Glutamatergic neuron (in vitro differentiated cells): Measurements from ENCODE around the gene LIN54. TPM values are rescaled to one million over a fixed set of nuclear protein-coding genes. Genes with fewer than 3 reads are reported as not detected.

Experiments
- DNase-seq: peaks from one replicate; pipeline ENCODE4 v3.0.0; 2022
- H3K27ac Mint-ChIP-seq: one replicate; pipeline ENCODE4 v1.8.0; 2020; ENCODE audit warnings: mild to moderate bottlenecking, mixed read lengths, inconsistent platforms; ENCODE audit not compliant: unreplicated experiment
- H3K27me3 Mint-ChIP-seq: one replicate; pipeline ENCODE4 v1.8.0; 2020; ENCODE audit warnings: mild to moderate bottlenecking, moderate library complexity, mixed read lengths, inconsistent platforms; ENCODE audit not compliant: unreplicated experiment
- H3K36me3 Mint-ChIP-seq: one replicate; pipeline ENCODE4 v1.8.0; 2020; ENCODE audit warnings: mild to moderate bottlenecking, mixed read lengths, inconsistent platforms; ENCODE audit not compliant: unreplicated experiment
- H3K4me1 Mint-ChIP-seq: one replicate; pipeline ENCODE4 v1.8.0; 2020; ENCODE audit warnings: mild to moderate bottlenecking, low read depth, mixed read lengths, inconsistent platforms; ENCODE audit not compliant: unreplicated experiment
- H3K4me3 Mint-ChIP-seq: one replicate; pipeline ENCODE4 v1.8.0; 2020; ENCODE audit warnings: mild to moderate bottlenecking, mixed read lengths, inconsistent platforms; ENCODE audit not compliant: unreplicated experiment
- H3K9me3 Mint-ChIP-seq: one replicate; pipeline ENCODE4 v1.8.0; 2020; ENCODE audit warnings: mild to moderate bottlenecking, moderate library complexity, mixed read lengths, inconsistent platforms; ENCODE audit not compliant: unreplicated experiment
- CTCF ChIP-seq: fragments of 200-600 bp; sonication (generic); IDR thresholded peaks from one replicate; pipeline ENCODE4 v1.5.0; 2021; ENCODE audit not compliant: partially characterized antibody, unreplicated experiment
- total RNA-seq: library from RNA; stranded (reverse); fragmentation: NEBNext Ultra II Directional; extraction: Animal tissue kit (Norgen Biotek cat#: 25700); gene quantifications from one replicate; pipeline ENCODE4 v1.2.1, GENCODE V29; 2021; ENCODE audit not compliant: unreplicated experiment

Gene LIN54
- total RNA-seq, 1 donor from 2014 or later: 10.9 TPM

DNA sequence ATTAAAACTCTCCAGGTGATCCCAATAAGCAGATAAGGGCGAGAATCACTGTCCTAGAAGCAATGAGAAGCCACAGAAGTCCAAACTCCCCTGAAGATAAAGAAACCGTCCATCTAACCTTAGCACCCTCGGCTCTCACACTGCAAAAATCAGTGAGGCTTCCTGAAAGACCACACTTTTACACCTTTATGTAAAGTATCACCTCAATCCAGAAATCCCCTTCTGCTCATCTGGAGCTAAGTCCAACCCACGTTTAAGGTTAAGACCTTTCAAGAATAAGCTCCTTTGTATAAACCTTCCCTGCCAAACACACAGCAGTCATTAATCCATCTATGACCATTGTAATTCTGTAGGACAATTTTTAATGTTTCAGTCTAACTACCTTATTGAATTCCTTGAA is 41.7 kb downstream of the LIN54 start:
- H3K27me3 Mint-ChIP-seq: no peaks in the 10 kb centered on the region
- DNase-seq: no peak
- no peak overlapping the region for H3K27ac Mint-ChIP-seq
- no peaks in the 10 kb centered on the region for H3K9me3 Mint-ChIP-seq
- no peak overlapping the region for H3K4me3 Mint-ChIP-seq
- TF ChIP-seq CTCF: no peak
- H3K4me1 Mint-ChIP-seq: no peaks in the 10 kb centered on the region
- H3K36me3 Mint-ChIP-seq: no peaks in the 10 kb centered on the region

GRCh38 chr4:82965763-82966162 is 44.9 kb downstream of the LIN54 start:
- no peak for DNase-seq
- Mint-ChIP-seq H3K9me3 (no peaks in the 10 kb centered on the region), H3K36me3 (no peaks in the 10 kb centered on the region), H3K4me3 (no peak overlapping the region), H3K27ac (no peak overlapping the region), H3K4me1 (no peaks in the 10 kb centered on the region), H3K27me3 (no peaks in the 10 kb centered on the region)
- TF ChIP-seq CTCF: no peak

DNA sequence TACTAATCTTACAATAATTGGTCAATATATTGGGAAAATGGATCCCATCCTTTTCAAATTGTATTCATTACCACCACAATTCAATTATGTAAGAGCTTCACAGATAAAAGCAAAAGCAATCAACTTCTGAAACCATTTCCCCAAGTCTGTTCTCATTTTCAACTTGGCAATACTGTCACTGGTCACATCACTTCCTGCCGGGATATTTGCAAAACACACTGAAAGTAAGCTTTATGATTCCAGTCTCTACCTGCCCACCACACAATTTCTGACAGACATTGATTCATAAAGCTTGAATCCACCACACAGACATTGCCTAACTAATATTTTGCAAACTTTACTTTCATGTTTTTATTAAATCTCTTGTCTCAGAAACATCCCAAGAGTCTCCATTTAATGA is 53.6 kb downstream of the LIN54 start:
- Mint-ChIP-seq H3K9me3 (no peaks in the 10 kb centered on the region), H3K27ac (no peak overlapping the region), H3K4me1 (no peaks in the 10 kb centered on the region), H3K36me3 (peaks cover 5% of the 10 kb centered on the region), H3K27me3 (no peaks in the 10 kb centered on the region), H3K4me3 (no peak overlapping the region)
- TF ChIP-seq CTCF: no peak
- DNase-seq: no peak

DNA sequence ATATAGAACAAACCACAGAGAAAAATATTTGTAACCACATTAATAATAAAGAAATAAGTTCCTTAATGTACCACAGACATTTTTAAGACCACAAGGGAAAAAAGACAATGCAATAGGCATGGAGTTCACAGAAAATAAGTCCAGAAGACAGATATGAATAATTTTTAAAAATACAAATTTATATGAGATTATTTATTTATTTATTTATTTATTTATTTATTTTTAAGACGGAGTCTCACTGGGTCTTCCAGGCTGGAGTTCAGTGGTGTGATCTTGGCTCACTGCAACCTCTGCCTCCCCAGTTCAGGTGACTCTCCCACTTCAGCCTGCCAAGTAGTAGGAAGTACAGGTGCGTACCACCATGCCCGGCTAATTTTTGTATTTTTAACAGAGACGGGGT is 56.4 kb downstream of the LIN54 start:
- Mint-ChIP-seq H3K4me1 (no peaks in the 10 kb centered on the region), H3K9me3 (no peaks in the 10 kb centered on the region), H3K4me3 (no peak overlapping the region), H3K27me3 (no peaks in the 10 kb centered on the region), H3K36me3 (peaks cover 5% of the 10 kb centered on the region), H3K27ac (no peak overlapping the region)
- TF ChIP-seq CTCF: no peak
- DNase-seq: no peak

- Mint-ChIP-seq H3K27me3 (no peaks in the 10 kb centered on the region), H3K4me1 (peaks cover 1% of the 10 kb centered on the region), H3K36me3 (peaks cover 5% of the 10 kb centered on the region), H3K27ac (no peak overlapping the region), H3K9me3 (no peaks in the 10 kb centered on the region), H3K4me3 (no peak overlapping the region)
- DNase-seq: no peak
- TF ChIP-seq CTCF: no peak
Observed at GRCh38 chr4:82951196-82951595, 59.4 kb downstream of the LIN54 start.
